ENCODE measurements around the gene NDUFS5. TPM values are rescaled to one million over a fixed set of nuclear protein-coding genes. Genes with fewer than 3 reads are reported as not detected.

Gene NDUFS5
- total RNA-seq, 4 donors from 2014 or later: 428 to 631 (median 514) TPM

- no peak overlapping the region for H3K27ac ChIP-seq
- intact Hi-C loops (cut with DNase I): no loop called here
- no peaks in the 10 kb centered on the region for H3K27me3 ChIP-seq
- H3K9me3 ChIP-seq: no peaks in the 10 kb centered on the region
- H3K4me3 ChIP-seq (replicated peaks in 1 of 3): no peak overlapping the region
- no peak for DNase-seq
- peaks cover 0 to 28% of the 10 kb centered on the region in 2 donors for H3K4me1 ChIP-seq
- WGBS, 2 donors: 89 to 95% methylated on average over 17 of the region's 17 CpGs
- no peaks in the 10 kb centered on the region for H3K36me3 ChIP-seq
- TF ChIP-seq, protein P1, sequence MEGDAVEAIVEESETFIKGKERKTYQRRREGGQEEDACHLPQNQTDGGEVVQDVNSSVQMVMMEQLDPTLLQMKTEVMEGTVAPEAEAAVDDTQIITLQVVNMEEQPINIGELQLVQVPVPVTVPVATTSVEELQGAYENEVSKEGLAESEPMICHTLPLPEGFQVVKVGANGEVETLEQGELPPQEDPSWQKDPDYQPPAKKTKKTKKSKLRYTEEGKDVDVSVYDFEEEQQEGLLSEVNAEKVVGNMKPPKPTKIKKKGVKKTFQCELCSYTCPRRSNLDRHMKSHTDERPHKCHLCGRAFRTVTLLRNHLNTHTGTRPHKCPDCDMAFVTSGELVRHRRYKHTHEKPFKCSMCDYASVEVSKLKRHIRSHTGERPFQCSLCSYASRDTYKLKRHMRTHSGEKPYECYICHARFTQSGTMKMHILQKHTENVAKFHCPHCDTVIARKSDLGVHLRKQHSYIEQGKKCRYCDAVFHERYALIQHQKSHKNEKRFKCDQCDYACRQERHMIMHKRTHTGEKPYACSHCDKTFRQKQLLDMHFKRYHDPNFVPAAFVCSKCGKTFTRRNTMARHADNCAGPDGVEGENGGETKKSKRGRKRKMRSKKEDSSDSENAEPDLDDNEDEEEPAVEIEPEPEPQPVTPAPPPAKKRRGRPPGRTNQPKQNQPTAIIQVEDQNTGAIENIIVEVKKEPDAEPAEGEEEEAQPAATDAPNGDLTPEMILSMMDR (IDR thresholded peaks at IDR 0.05): no peak
- no peak for TF ChIP-seq POLR2A (IDR thresholded peaks at IDR 0.05)
These were observed 58.0 kb downstream of the NDUFS5 start for GRCh38 chr1:39084191-39084590.

Other genes starting within 250 kb of the NDUFS5 start
- 10 to 100 TPM; 13.2 to 20.3 (median 15.7) TPM for gene RRAGC, start 166.6 kb upstream of the NDUFS5 start, total RNA-seq
- gene MYCBP, start 153.0 kb upstream of the NDUFS5 start, total RNA-seq: 10 to 100 TPM; 21.6 to 31.4 (median 24.0) TPM
- gene GJA9, start 144.8 kb upstream of the NDUFS5 start, total RNA-seq: not detected
- not detected for gene RHBDL2, start 84.5 kb upstream of the NDUFS5 start, total RNA-seq
- 10 to 100 TPM; 46.8 to 64.6 (median 56.7) TPM for gene AKIRIN1, start 35.1 kb upstream of the NDUFS5 start, total RNA-seq
- gene MACF1, start 178.3 kb downstream of the NDUFS5 start, total RNA-seq: 100 to 1,000 TPM; 308 to 834 (median 427) TPM